Lower leg skin (tissue), 4 donors: Measurements from ENCODE around the gene DOCK3. TPM values are rescaled to one million over a fixed set of nuclear protein-coding genes. Genes with fewer than 3 reads are reported as not detected.

ENCODE experiments used
- DNase-seq, 2 donors: peaks; one replicate each; pipeline ENCODE4 v3.0.0-alpha.2; 2019; ENCODE audit warnings: low spot score in 2 of 2
- H3K4me3 ChIP-seq: fragments of 200-600 bp; sonication (generic); 2 replicates; pipeline ENCODE4 v1.5.1; 2017; ENCODE audit warnings: mild to moderate bottlenecking, low read depth; ENCODE audit not compliant: poor library complexity, severe bottlenecking
- POLR2A ChIP-seq, 2 donors: fragments of 450-650 bp; IDR thresholded peaks; one replicate each; pipeline ENCODE4 v1.6.1; 2016 to 2017; ENCODE audit warnings: antibody characterized with exemption in 2 of 2, mild to moderate bottlenecking in 1 of 2, moderate library complexity in 1 of 2
- WGBS, 2 donors: methylation state at CpG; one replicate each; pipeline ENCODE4 v1.1.5; 2018; 5-methylcytosine and 5-hydroxymethylcytosine counted together
- intact Hi-C: fragments of 100-400 bp; cut with DNase I; formaldehyde crosslinking; loops from one replicate; pipeline ENCODE4 v1.15.0; 2023; ENCODE audit warnings: low total_unique reads
- total RNA-seq, 4 donors: library from RNA; depleted of rRNA; stranded (reverse); fragments of >200 nt; gene quantifications; one replicate each; pipeline ENCODE4 v1.1.0, GENCODE V29; 2016
- TF ChIP-seq, protein P1 (sequence below), 3 donors: fragments of 450-650 bp; IDR thresholded peaks; one replicate each; pipeline ENCODE4 v1.5.1; 2016; ENCODE audit warnings: antibody characterized with exemption in 3 of 3, mild to moderate bottlenecking in 3 of 3, moderate library complexity in 2 of 3

DOCK3 gene
- total RNA-seq, 4 donors from 2014 or later = 2.0 to 4.5 (median 3.0) TPM

DNA sequence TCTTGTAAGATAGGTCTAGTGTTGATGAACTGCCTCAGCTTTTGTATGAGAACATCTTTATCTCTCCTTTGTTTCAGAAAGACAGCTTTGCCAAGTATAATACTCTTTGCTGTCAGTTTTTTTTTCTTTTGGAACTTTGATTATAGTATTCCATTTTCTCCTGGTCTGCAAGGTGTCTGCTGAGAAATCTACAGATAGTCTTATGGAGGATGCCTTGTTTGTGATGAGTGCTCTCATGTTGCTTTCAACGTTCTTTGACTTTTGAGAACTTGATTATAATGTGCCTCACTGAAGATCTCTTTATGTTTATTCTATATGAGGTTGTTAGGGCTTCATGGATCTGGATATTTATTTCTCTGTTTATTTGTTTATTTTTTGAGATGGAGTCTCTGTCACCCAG is 60.3 kb downstream of the DOCK3 start:
- TF ChIP-seq, protein P1, sequence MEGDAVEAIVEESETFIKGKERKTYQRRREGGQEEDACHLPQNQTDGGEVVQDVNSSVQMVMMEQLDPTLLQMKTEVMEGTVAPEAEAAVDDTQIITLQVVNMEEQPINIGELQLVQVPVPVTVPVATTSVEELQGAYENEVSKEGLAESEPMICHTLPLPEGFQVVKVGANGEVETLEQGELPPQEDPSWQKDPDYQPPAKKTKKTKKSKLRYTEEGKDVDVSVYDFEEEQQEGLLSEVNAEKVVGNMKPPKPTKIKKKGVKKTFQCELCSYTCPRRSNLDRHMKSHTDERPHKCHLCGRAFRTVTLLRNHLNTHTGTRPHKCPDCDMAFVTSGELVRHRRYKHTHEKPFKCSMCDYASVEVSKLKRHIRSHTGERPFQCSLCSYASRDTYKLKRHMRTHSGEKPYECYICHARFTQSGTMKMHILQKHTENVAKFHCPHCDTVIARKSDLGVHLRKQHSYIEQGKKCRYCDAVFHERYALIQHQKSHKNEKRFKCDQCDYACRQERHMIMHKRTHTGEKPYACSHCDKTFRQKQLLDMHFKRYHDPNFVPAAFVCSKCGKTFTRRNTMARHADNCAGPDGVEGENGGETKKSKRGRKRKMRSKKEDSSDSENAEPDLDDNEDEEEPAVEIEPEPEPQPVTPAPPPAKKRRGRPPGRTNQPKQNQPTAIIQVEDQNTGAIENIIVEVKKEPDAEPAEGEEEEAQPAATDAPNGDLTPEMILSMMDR (IDR thresholded peaks at IDR 0.05) = no peak
- TF ChIP-seq POLR2A (IDR thresholded peaks at IDR 0.05) = no peak
- DNase-seq = no peak
- H3K4me3 ChIP-seq = no peak overlapping the region
- 0 to 35% methylated on average over 1 of the region's 1 CpG for WGBS, 2 donors
- intact Hi-C loops = no loop called here

DNA sequence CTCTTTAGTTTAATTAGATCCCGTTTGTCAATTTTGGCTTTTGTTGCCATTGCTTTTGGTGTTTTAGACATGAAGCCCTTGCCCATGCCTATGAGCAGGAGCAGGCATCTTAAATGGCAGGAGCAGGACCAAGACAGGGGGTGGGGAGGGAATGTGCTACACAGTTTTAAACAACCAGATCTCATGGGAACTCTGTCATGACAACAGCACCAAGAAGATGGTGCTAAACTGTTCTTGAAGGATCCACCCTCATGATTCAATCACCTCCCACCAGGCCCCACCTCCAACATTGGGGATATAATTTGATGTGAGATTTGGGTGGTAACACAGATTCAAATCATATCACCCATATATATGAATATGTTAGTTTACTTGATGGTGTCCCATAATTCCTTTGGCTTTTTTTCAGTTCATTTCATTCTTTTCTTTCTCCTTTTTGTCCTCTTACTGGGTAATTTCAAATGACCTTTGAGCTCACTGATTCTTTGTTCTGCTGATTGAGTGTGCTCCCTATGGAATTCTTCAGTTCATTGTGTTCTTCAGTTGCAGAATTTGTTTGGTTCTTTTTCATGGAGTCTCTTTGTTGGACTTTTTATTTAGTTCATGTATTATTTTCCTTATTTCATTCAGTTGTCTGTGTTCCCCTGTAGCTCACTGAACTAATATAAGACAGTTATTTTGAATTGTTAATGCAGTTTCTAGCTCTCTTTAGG is 62.6 kb downstream of the DOCK3 start:
- no peak for TF ChIP-seq POLR2A (IDR thresholded peaks at IDR 0.05)
- TF ChIP-seq, protein P1 (IDR thresholded peaks at IDR 0.05) = no peak
- intact Hi-C loops = no loop called here
- H3K4me3 ChIP-seq = no peak overlapping the region
- DNase-seq = no peak
- WGBS, 2 donors = 88 to 89% methylated on average over 1 of the region's 1 CpG

DNA sequence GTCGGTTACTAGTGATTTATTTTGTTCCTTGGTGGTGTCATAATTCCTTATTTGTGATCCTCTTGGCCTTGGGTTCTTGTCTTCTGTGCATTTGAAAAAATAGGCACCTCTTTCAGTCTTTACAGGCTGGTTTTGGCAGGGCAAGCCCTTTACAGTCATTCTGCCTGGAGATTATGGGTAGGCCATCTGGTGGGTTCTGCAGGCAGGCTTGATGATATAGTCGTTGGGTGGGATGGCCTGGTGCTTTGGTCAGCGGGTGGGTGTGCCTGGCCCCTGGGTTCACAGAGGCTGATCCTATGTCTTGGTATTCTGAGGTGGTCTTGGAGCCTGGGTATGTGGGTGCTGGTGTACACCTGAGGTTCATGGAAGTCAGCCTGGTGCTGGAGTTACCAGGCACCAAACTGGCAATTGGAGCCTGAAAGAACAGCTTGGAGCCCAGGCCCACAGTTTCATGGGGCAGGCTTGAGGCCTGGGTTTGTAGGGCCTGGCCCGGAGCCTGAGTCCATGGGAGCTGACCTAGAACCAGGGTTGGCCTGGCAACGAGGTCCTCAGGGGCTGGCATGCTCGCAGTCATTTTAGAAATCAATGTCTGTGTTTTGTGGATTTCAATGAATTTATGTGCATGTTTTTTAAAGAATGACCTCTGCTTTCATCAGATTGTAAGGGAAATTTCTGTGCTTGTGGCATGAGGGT is 63.3 kb downstream of the DOCK3 start:
- no peak for DNase-seq
- no peak for TF ChIP-seq POLR2A (IDR thresholded peaks at IDR 0.05)
- TF ChIP-seq, protein P1 (IDR thresholded peaks at IDR 0.05) = no peak
- 86 to 88% methylated on average over 6 of the region's 6 CpGs for WGBS, 2 donors
- intact Hi-C loops = no loop called here
- H3K4me3 ChIP-seq = no peak overlapping the region

DNA sequence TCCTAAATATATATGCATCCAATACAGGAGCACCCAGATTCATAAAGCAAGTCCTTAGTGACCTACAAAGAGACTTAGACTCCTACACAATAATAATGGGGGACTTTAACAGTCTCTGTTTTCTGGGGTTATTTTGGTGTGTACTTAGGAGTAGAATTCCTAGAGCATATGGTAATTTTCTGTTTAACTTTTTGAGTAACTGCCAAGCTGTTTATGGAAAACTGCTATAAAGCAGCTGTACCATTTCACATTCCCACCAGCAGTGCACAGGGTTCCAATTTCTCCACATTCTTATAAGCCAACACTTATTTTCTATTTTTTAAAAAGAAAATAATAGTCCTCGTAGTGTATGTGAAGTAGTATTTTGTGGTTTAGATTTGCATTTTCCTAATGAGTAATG is 68.9 kb downstream of the DOCK3 start:
- intact Hi-C loops = no loop called here
- DNase-seq = no peak
- no peak for TF ChIP-seq POLR2A (IDR thresholded peaks at IDR 0.05)
- TF ChIP-seq, protein P1 (IDR thresholded peaks at IDR 0.05) = no peak
- H3K4me3 ChIP-seq = no peak overlapping the region
- 77 to 82% methylated on average over 1 of the region's 1 CpG for WGBS, 2 donors

DNA sequence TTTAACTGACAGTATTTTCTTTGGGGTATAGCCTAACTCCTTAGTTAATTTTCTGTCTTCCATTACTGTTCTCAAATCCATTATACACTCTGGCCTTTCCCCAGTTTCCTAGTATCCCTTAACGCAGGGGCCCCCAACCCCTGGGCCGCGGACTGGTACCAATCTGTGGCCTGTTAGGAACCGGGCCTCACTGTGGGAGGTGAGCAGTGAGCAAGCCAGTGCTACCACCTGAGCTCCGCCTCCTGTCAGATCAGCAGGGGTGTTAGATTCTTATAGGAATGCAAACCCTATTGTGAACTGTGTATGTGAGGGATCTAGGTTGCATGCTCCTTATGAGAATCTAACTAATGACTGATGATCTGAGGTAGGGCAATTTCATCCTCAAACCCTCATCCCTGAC is 75.1 kb downstream of the DOCK3 start:
- H3K4me3 ChIP-seq = no peak overlapping the region
- 58 to 69% methylated on average over 5 of the region's 5 CpGs for WGBS, 2 donors
- intact Hi-C loops = no loop called here
- DNase-seq = no peak
- TF ChIP-seq, protein P1 (IDR thresholded peaks at IDR 0.05) = no peak
- no peak for TF ChIP-seq POLR2A (IDR thresholded peaks at IDR 0.05)
